ENCODE data around the gene ELP5.

The ELP5 gene

DNA sequence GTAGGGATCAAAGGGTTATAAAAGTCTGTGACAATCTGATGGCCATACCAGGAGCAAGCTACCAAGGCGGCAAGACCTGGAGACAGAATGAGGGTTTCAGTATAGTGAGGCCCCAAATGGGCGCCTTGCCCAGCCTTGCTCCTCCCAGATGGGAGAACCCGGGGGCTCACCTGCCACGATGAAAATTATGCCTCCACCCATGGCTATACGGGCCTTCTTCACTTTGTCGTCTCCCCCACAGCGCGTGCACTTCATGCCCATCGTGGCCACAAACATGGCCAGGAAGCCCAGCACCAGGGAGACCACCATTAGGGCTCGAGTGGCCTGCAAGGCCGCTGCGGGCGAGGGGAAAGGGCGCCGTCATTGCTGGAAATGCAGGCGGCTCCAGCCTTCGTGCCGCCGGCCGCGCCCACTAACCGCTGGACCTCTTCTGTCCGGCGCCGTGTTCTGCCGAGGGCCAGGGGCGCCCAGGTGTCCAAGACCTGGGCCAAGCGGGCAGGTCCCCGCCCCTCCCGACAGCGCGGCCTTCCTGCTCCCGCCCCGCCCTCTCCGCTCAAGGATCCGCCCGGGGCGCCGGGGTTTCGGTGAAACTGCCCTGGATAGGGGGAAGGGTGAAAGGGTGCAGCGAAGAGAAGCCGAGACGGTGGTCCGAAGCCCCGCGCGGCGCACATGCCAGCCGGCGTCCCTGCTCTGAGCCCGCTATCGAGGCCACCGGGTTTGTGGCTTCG, 8.8 kb downstream of the ELP5 start:
- H3K4me2 ChIP-seq (ENCODE audit: insufficient read depth, low read length): no peak overlapping the region
- no peak overlapping the region for H3K9ac ChIP-seq (ENCODE audit: low read depth, low read length)
- no peaks in the 10 kb centered on the region for H4K20me1 ChIP-seq (ENCODE audit: insufficient read depth, low read length)
- no peak overlapping the region for H3K4me3 ChIP-seq (ENCODE audit: low read depth in 1 of 2, low read length in 2 of 2)
- H3K27me3 ChIP-seq (ENCODE audit: insufficient read depth, low read length, poor library complexity): no peaks in the 10 kb centered on the region
- no peak for DNase-seq
- no peak overlapping the region for H3K27ac ChIP-seq (ENCODE audit: low read length)
- no peaks in the 10 kb centered on the region for H3K79me2 ChIP-seq (ENCODE audit: insufficient read depth, low read length)
- H3K4me1 ChIP-seq (ENCODE audit: insufficient read depth, low read length): peaks cover 3% of the 10 kb centered on the region; the same call in 1 of the 2 replicates
- H2AFZ ChIP-seq (ENCODE audit: low read depth, low read length): no peak overlapping the region
- 0 out of 3 replicates have a peak, but pooled peaks have one; percentile 18 for ATAC-seq (ENCODE audit: insufficient read depth, low read depth)
- no peaks in the 10 kb centered on the region for H3K9me3 ChIP-seq (ENCODE audit: insufficient read depth, low read length, severe bottlenecking)
- TF ChIP-seq EZH2 (IDR thresholded peaks at IDR 0.05; ENCODE audit: borderline replicate concordance, low read depth, low read length, severe bottlenecking): no peak
- TF ChIP-seq, protein P1, sequence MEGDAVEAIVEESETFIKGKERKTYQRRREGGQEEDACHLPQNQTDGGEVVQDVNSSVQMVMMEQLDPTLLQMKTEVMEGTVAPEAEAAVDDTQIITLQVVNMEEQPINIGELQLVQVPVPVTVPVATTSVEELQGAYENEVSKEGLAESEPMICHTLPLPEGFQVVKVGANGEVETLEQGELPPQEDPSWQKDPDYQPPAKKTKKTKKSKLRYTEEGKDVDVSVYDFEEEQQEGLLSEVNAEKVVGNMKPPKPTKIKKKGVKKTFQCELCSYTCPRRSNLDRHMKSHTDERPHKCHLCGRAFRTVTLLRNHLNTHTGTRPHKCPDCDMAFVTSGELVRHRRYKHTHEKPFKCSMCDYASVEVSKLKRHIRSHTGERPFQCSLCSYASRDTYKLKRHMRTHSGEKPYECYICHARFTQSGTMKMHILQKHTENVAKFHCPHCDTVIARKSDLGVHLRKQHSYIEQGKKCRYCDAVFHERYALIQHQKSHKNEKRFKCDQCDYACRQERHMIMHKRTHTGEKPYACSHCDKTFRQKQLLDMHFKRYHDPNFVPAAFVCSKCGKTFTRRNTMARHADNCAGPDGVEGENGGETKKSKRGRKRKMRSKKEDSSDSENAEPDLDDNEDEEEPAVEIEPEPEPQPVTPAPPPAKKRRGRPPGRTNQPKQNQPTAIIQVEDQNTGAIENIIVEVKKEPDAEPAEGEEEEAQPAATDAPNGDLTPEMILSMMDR (IDR thresholded peaks at IDR 0.05; ENCODE audit: borderline replicate concordance, extremely low read depth, low read length, poor library complexity, severe bottlenecking): no peak
- peaks cover 32% of the 10 kb centered on the region for H3K36me3 ChIP-seq (ENCODE audit: insufficient read depth, low read length)

DNA sequence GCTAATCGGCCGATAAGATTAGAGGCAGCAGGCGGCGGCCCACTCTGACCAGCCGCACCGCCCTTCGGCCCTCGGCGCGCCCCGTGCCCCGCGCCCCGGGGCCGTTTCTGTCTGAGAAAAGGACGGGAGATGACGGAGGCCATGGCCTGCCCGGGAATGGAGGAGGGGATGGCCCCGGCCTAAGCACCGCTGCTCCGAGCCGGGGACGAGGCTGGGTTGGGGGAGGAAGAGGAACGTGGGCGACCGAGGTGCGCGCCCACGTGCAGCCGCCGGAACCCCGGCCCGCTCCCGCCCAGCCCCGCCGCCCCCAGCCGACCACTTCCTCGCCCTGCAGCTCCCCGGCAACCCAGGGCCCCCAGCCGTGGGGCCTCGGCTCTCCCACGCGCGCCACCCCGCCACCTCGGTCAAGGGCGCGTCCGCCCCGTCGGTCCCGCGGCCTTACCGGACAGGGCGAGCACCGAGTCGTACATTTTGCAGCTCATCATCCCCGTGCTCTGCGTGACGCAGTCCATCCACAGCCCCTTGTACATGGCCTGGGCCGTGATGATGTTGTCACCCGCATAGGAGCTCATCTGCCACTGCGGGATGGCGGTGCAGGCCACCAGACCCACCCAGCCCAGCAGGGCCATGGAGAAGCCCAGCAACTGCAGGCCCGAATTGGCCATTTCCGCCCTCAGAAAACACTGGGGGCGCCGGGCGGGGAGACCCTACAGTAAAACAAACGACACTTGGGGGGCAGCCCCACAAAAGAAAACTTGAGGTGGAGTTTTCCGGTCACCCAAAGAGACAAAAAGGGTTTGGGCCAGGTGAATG, 9.6 kb downstream of the ELP5 start:
- Histone ChIP-seq H3K9ac (ENCODE audit: low read depth, low read length) (no peak overlapping the region), H3K27ac (ENCODE audit: low read length) (no peak overlapping the region), H3K4me2 (ENCODE audit: insufficient read depth, low read length) (no peak overlapping the region), H3K4me3 (ENCODE audit: low read depth in 1 of 2, low read length in 2 of 2) (no peak overlapping the region), H3K79me2 (ENCODE audit: insufficient read depth, low read length) (no peaks in the 10 kb centered on the region), H3K4me1 (ENCODE audit: insufficient read depth, low read length) (peaks cover 3% of the 10 kb centered on the region; the same call in 1 of the 2 replicates), H3K27me3 (ENCODE audit: insufficient read depth, low read length, poor library complexity) (no peaks in the 10 kb centered on the region), H2AFZ (ENCODE audit: low read depth, low read length) (no peak overlapping the region), H3K36me3 (ENCODE audit: insufficient read depth, low read length) (peaks cover 24% of the 10 kb centered on the region), H3K9me3 (ENCODE audit: insufficient read depth, low read length, severe bottlenecking) (no peaks in the 10 kb centered on the region), H4K20me1 (ENCODE audit: insufficient read depth, low read length) (no peaks in the 10 kb centered on the region)
- TF ChIP-seq, protein P1 (IDR thresholded peaks at IDR 0.05; ENCODE audit: borderline replicate concordance, extremely low read depth, low read length, poor library complexity, severe bottlenecking): no peak
- no peak for TF ChIP-seq EZH2 (IDR thresholded peaks at IDR 0.05; ENCODE audit: borderline replicate concordance, low read depth, low read length, severe bottlenecking)
- no peak for DNase-seq
- 0 out of 3 replicates have a peak, but pooled peaks have one; percentile 27 for ATAC-seq (ENCODE audit: insufficient read depth, low read depth)

DNA sequence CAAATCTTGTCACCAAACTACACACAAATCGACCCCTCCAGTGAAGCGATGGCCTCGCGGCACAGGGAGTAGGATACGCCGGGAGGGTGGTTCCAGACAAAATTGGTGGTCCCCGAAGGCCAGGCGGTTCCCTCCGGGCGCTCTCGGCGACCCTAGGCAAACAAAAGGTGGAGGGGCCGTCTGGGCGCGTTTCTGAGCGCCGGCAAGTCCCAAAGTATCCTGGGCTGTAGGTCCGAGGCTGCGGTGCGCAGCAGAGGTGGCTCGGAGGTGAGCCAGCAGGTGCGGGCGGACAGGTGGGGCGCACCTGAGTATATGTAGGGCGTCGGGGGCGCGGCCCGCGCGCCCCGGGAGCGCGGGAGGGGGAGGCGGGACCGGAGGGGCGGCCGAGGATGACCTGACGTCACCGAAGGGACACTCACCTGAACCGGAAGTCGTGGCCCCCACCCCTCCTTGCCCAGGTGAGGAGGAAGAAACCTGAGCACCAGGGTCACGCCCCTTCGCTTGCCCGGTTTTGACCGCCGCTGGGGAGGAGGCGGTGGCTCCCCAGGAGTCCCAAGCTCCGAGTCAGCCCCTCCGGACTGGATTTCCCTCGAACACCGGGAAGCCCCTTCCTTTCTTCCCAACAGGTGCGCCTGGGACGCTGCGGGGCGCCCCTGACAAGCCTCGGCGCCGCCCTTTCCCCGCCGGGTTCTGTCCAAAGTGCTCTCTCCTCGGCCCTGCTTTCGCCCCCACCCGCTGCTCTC, 10.3 kb downstream of the ELP5 start, which contains the start of gene CLDN7:
Gene CLDN7, minus strand, starts transcription at position 287 of the 743 bp plus-strand sequence. CDS start 435 bp downstream, outside the sequence.
- Histone ChIP-seq H3K36me3 (ENCODE audit: insufficient read depth, low read length) (peaks cover 16% of the 10 kb centered on the region), H2AFZ (ENCODE audit: low read depth, low read length) (peak within 1 kb of the TSS; percentile 36), H3K9ac (ENCODE audit: low read depth, low read length) (no peak within 1 kb of the TSS), H3K4me3 (ENCODE audit: low read depth in 1 of 2, low read length in 2 of 2) (no peak within 1 kb of the TSS), H3K9me3 (ENCODE audit: insufficient read depth, low read length, severe bottlenecking) (no peaks in the 10 kb centered on the region), H3K27me3 (ENCODE audit: insufficient read depth, low read length, poor library complexity) (no peaks in the 10 kb centered on the region), H4K20me1 (ENCODE audit: insufficient read depth, low read length) (no peaks in the 10 kb centered on the region), H3K27ac (ENCODE audit: low read length) (no peak within 1 kb of the TSS), H3K4me1 (ENCODE audit: insufficient read depth, low read length) (peaks cover 3% of the 10 kb centered on the region; the same call in 1 of the 2 replicates), H3K4me2 (ENCODE audit: insufficient read depth, low read length) (no peak within 1 kb of the TSS), H3K79me2 (ENCODE audit: insufficient read depth, low read length) (no peaks in the 10 kb centered on the region)
- DNase-seq (no peak), ATAC-seq (ENCODE audit: insufficient read depth, low read depth) (no peak)
- no peak for TF ChIP-seq EZH2 (IDR thresholded peaks at IDR 0.05; ENCODE audit: borderline replicate concordance, low read depth, low read length, severe bottlenecking)
- TF ChIP-seq, protein P1 (IDR thresholded peaks at IDR 0.05; ENCODE audit: borderline replicate concordance, extremely low read depth, low read length, poor library complexity, severe bottlenecking): no peak

Measured in DND-41 (cell line).